OCI-M1 (cell line): Measurements from ENCODE around the gene NRG3.
"Not testable (repeated sequence)": the region's sequence is repeated elsewhere in the genome, so short reads cannot be mapped to it uniquely, and the experiment has no call there.

Experiments used
- DNase-seq: peaks from one replicate; lab custom pipeline; 2025; lab: John Stamatoyannopoulos, UW

The NRG3 gene

GRCh38 chr10:82981137-82981723 lies 1106.2 kb downstream of the NRG3 start:
- DNase-seq = no peak

GRCh38 chr10:82982110-82982608 lies 1107.2 kb downstream of the NRG3 start:
- DNase-seq = no peak

- DNase-seq = no peak
Measured at GRCh38 chr10:82986216-82986615, 1111.2 kb downstream of the NRG3 start.

GRCh38 chr10:83006479-83006878 lies 1131.5 kb downstream of the NRG3 start:
- DNase-seq = not testable (repeated sequence)

- no peak for DNase-seq
Measured at GRCh38 chr10:83007510-83007909, 1132.5 kb downstream of the NRG3 start.

GRCh38 chr10:83012866-83013265 lies 1137.9 kb downstream of the NRG3 start:
- no peak for DNase-seq

GRCh38 chr10:83017076-83017867 lies 1142.3 kb downstream of the NRG3 start:
- DNase-seq = no peak

- no peak for DNase-seq
Measured at GRCh38 chr10:83023662-83024061, 1148.7 kb downstream of the NRG3 start.
